ENCODE results near the gene EXOSC2.

The EXOSC2 gene

DNA sequence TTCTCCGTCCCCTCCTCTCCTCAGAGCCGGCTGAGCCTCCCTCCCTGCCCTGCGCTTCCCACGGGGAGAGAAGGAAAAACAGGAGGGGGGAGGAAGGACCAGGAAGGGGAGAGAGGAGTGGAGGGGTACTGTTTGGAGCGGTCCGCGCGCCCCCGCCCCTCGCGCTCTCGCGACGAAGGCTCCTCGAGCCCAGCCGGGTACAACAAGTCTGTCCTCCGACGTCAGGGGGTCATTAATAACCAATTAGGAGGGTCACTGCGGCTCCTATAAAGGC is 29.7 kb upstream of the EXOSC2 start:
- TF ChIP-seq, protein P1, sequence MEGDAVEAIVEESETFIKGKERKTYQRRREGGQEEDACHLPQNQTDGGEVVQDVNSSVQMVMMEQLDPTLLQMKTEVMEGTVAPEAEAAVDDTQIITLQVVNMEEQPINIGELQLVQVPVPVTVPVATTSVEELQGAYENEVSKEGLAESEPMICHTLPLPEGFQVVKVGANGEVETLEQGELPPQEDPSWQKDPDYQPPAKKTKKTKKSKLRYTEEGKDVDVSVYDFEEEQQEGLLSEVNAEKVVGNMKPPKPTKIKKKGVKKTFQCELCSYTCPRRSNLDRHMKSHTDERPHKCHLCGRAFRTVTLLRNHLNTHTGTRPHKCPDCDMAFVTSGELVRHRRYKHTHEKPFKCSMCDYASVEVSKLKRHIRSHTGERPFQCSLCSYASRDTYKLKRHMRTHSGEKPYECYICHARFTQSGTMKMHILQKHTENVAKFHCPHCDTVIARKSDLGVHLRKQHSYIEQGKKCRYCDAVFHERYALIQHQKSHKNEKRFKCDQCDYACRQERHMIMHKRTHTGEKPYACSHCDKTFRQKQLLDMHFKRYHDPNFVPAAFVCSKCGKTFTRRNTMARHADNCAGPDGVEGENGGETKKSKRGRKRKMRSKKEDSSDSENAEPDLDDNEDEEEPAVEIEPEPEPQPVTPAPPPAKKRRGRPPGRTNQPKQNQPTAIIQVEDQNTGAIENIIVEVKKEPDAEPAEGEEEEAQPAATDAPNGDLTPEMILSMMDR (IDR thresholded peaks at IDR 0.05; ENCODE audit: low read depth, low read length): no peak
- H3K4me3 ChIP-seq (ENCODE audit: low read depth, low read length): no peak overlapping the region

DNA sequence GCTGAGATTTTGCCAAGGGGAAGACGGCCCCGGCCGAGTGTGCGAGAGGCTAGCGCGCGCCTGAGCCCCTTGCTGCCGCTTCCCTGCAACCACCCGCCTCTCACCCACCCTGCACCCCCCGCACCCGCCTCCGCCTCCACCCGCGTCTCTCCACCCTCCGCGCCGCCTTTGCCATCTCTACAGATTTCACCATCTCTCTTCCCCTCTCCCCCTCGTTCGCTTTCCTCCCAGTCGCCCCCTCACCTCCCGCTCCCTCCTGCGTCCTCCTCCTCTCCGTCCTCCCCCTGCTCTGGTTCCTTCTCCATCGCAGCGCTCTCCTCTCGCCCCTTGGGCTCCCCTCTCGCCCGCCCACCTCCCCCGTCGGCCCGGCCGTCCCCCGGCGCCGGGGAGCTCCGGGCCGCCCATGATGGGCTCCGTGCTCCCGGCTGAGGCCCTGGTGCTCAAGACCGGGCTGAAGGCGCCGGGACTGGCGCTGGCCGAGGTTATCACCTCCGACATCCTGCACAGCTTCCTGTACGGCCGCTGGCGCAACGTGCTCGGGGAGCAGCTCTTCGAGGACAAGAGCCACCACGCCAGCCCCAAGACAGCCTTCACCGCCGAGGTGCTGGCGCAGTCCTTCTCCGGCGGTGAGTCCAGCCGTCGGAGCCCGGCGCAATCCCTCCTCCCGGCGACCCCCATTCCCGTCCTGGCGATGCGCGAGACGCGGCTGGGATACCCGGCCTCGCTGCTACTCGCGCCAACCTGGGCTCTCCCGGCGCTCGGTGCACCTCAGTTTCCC is 29.1 kb upstream of the EXOSC2 start, which contains the start of gene PRDM12:
Gene PRDM12, plus strand, starts transcription at position 344 of the 778 bp plus-strand sequence. Its CDS starts 60 bp downstream, at position 404.
- H3K4me3 ChIP-seq (ENCODE audit: low read depth, low read length): no peak within 1 kb of the TSS
- TF ChIP-seq, protein P1 (IDR thresholded peaks at IDR 0.05; ENCODE audit: low read depth, low read length): no peak

DNA sequence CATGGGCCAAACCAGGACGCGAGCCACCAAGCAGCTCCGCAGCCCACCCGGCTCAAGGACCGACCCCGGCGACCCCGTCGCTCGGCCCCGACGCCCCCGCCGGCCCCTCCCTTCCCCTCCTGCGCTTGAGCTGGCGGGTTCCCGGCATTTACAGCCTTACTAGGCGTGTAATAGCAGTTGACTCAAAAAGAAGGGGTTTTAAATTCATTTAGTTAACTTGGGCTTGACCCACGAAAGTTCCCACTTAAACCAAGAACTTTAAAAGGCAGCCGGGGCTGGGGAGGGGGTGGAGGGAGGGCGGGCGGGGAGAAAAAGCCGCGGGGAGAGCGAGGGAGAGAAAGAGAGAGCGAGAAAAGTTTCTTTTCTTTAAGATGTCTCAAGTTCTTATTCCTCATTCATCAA is 28.6 kb upstream of the EXOSC2 start:
- no peak overlapping the region for H3K4me3 ChIP-seq (ENCODE audit: low read depth, low read length)
- TF ChIP-seq, protein P1 (IDR thresholded peaks at IDR 0.05; ENCODE audit: low read depth, low read length): no peak

DNA sequence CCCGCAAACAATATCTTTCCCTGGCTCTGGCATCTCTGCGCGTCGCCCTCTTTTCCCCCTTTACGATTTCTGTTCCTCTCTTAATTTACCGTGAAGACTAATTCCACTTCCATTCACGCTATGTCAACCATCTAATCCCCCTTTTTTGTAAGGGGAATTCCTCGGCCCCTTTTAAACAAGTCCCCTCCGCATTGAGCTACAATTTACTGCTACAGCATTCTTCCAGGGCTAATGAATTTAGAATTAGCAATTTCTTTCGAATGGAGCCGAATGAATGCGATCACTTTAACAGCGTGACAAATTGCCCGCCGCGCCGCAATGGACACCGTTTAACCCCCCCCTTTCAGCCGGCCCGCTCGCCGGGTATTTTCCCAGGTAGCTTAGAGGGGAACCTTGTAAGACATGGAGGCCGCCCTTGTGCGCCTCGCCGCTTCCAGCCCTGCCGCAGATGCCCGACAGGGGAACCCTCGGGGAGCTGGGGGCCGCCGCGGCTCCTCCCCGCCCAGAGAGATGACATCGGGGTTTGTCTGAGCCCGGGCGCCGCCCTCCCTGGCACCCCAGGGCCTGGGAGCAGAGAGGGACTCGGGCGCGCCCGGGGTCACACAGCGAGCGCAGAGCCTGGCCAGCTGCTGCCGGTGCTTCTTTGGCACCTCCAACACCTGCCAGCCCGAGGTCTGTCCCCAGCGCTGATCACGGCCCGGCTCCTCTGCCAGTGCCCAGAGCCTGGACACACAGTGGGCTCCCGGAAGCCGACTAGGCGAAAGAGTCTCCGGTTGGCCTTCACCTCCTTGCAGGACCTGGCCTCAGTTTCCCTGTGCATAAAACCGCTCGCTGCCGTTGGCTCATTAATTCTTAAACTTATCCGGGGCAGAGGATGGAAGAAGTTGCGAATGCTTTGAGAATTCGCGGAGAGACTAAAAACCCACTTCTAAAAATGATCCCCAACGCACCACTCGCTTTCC is 27.9 kb upstream of the EXOSC2 start:
- H3K4me3 ChIP-seq (ENCODE audit: low read depth, low read length): no peak overlapping the region
- TF ChIP-seq, protein P1 (IDR thresholded peaks at IDR 0.05; ENCODE audit: low read depth, low read length): no peak

DNA sequence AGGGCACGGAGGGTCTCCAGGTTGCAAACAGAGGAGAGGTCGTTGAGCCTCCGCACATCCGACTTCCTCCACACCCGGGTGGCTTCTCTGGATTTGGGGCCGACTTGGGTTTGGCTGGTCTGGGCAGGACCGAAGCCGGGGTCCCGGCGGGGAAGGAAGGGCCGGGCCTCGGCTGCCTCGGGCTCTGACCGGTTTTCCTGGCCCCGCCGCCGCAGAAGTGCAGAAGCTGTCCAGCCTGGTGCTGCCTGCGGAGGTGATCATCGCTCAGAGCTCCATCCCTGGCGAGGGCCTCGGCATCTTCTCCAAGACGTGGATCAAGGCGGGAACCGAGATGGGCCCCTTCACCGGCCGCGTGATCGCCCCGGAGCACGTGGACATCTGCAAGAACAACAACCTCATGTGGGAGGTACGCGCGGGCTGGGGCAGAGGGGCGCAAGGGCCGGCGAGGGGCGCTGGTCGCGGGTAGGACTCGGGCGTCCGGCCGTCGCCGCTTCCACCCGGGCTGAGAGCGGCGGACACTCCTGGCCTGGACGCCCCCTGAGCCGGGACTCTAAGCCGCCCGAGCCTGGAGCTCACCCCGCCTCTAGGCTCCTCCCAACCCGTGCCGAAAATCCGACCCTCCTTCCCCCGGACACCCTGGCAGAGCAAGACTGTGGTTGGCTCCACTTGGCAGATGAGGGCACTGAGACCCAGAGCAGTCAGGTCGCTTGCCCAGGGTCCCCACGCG is 27.0 kb upstream of the EXOSC2 start:
- TF ChIP-seq, protein P1 (IDR thresholded peaks at IDR 0.05; ENCODE audit: low read depth, low read length): no peak
- no peak overlapping the region for H3K4me3 ChIP-seq (ENCODE audit: low read depth, low read length)

DNA sequence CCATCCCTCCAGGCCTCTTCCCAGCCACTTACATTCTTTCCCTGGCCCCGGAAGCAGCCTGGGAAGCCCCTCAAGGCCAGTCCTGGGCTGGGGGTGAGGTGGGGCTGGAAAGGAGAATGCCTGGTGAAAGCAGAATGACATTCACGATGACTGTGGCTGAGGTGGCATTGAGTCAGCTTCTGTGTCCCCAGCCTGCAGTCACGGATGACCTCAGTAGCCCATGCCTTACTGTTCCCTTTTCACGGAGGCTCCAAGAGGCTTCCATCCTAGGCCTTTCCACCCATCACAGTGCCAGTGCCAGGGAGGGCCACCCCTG is 26.5 kb upstream of the EXOSC2 start:
- no peak overlapping the region for H3K4me3 ChIP-seq (ENCODE audit: low read depth, low read length)
- TF ChIP-seq, protein P1 (IDR thresholded peaks at IDR 0.05; ENCODE audit: low read depth, low read length): no peak

Data from WI38 (cell line).